SU-DHL-6 (cell line): ENCODE results near the gene PRXL2C.
"Not testable (repeated sequence)": the region's sequence is repeated elsewhere in the genome, so short reads cannot be mapped to it uniquely, and the experiment has no call there.

Experiments used
- H2AFZ ChIP-seq: fragments of 200-600 bp; sonication (generic); 2 replicates; pipeline ENCODE4 v1.6.1; 2014; ENCODE audit warnings: low read depth, mild to moderate bottlenecking, moderate library complexity, mixed read lengths, antibody characterized with exemption, low read length; ENCODE audit not compliant: severe bottlenecking
- H3F3A ChIP-seq: fragments of 200-600 bp; shearing (Covaris generic); 2 replicates; pipeline ENCODE4 v1.6.0; 2016; ENCODE audit warnings: antibody characterized with exemption, mild to moderate bottlenecking; ENCODE audit not compliant: insufficient read depth
- H3K27ac ChIP-seq: fragments of 200-600 bp; sonication (generic); 2 replicates; pipeline ENCODE4 v1.5.1; 2016; ENCODE audit warnings: low read depth, mild to moderate bottlenecking, low read length, moderate library complexity, mixed read lengths
- H3K27me3 ChIP-seq: fragments of 200-600 bp; sonication (generic), shearing (Covaris generic); 2 replicates; pipeline ENCODE4 v1.6.0; 2014; ENCODE audit warnings: mild to moderate bottlenecking, low read length
- H3K36me3 ChIP-seq: fragments of 200-600 bp; sonication (generic); 2 replicates; pipeline ENCODE4 v1.6.1; 2014; ENCODE audit warnings: mild to moderate bottlenecking, low read length, mixed read lengths
- H3K4me2 ChIP-seq: fragments of 300-600, 200-600 bp; shearing (Covaris generic), sonication (generic); 2 replicates; pipeline ENCODE4 v1.6.0; 2014; ENCODE audit warnings: low read length, low read depth, mild to moderate bottlenecking; ENCODE audit not compliant: poor library complexity, severe bottlenecking
- H3K4me3 ChIP-seq: fragments of 200-600 bp; sonication (generic); 2 replicates; pipeline ENCODE4 v1.5.1; 2014; ENCODE audit warnings: antibody characterized with exemption, low read length, mild to moderate bottlenecking, mixed read lengths; ENCODE audit not compliant: insufficient read depth, poor library complexity, severe bottlenecking
- H3K79me2 ChIP-seq: fragments of 200-600 bp; sonication (generic); 2 replicates; pipeline ENCODE4 v1.6.1; 2014; ENCODE audit warnings: mild to moderate bottlenecking, low read length, moderate library complexity; ENCODE audit not compliant: insufficient read depth
- H3K9ac ChIP-seq: fragments of 200-600 bp; sonication (generic); 2 replicates; pipeline ENCODE4 v1.7.0; 2014; ENCODE audit warnings: mild to moderate bottlenecking, low read length
- H3K9me2 ChIP-seq: fragments of 200-600 bp; sonication (generic); replicated peaks from 2 replicates; pipeline ENCODE4 v1.6.1; 2014; ENCODE audit warnings: low read length; ENCODE audit not compliant: insufficient read depth
- H3K9me3 ChIP-seq: fragments of 200-600 bp; sonication (generic); 2 replicates; pipeline ENCODE4 v1.6.1; 2014; ENCODE audit warnings: low read length, mixed read lengths; ENCODE audit not compliant: insufficient read depth
- H4K20me1 ChIP-seq: fragments of 200-600 bp; sonication (generic); 2 replicates; pipeline ENCODE4 v1.6.1; 2014; ENCODE audit warnings: low read depth, mild to moderate bottlenecking, antibody characterized with exemption, low read length, moderate library complexity, mixed read lengths
- EZH2phosphoT487 ChIP-seq: fragments of 200-600 bp; sonication (generic), shearing (Covaris generic); conservative IDR thresholded peaks from 2 replicates; pipeline ENCODE4 v1.6.1; 2018; ENCODE audit warnings: mild to moderate bottlenecking, antibody characterized with exemption, low read length, moderate library complexity, mixed read lengths
- TF ChIP-seq, protein P1 (sequence below): fragments of 200-600 bp; sonication (generic); IDR thresholded peaks from one replicate; pipeline ENCODE4 v1.5.1; 2017; ENCODE audit warnings: antibody characterized with exemption, mild to moderate bottlenecking, low read length, moderate library complexity; ENCODE audit not compliant: insufficient read depth, poor library complexity, severe bottlenecking

Gene PRXL2C

GRCh38 chr9:96638606-96639364, 16.3 kb downstream of the PRXL2C start:
- Histone ChIP-seq H3K9me3 (no peaks in the 10 kb centered on the region), H3K9ac (no peak overlapping the region), H3K27me3 (no peaks in the 10 kb centered on the region), H3K4me2 (no peak overlapping the region), H2AFZ (no peak overlapping the region), H3K36me3 (no peaks in the 10 kb centered on the region), H3F3A (no peaks in the 10 kb centered on the region; the same call in 1 of the 2 replicates), H4K20me1 (no peaks in the 10 kb centered on the region), H3K9me2 (no peaks in the 10 kb centered on the region), H3K27ac (no peak overlapping the region), H3K79me2 (no peaks in the 10 kb centered on the region), H3K4me3 (no peak overlapping the region)
- no peak for TF ChIP-seq EZH2phosphoT487
- TF ChIP-seq, protein P1, sequence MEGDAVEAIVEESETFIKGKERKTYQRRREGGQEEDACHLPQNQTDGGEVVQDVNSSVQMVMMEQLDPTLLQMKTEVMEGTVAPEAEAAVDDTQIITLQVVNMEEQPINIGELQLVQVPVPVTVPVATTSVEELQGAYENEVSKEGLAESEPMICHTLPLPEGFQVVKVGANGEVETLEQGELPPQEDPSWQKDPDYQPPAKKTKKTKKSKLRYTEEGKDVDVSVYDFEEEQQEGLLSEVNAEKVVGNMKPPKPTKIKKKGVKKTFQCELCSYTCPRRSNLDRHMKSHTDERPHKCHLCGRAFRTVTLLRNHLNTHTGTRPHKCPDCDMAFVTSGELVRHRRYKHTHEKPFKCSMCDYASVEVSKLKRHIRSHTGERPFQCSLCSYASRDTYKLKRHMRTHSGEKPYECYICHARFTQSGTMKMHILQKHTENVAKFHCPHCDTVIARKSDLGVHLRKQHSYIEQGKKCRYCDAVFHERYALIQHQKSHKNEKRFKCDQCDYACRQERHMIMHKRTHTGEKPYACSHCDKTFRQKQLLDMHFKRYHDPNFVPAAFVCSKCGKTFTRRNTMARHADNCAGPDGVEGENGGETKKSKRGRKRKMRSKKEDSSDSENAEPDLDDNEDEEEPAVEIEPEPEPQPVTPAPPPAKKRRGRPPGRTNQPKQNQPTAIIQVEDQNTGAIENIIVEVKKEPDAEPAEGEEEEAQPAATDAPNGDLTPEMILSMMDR: no peak

DNA sequence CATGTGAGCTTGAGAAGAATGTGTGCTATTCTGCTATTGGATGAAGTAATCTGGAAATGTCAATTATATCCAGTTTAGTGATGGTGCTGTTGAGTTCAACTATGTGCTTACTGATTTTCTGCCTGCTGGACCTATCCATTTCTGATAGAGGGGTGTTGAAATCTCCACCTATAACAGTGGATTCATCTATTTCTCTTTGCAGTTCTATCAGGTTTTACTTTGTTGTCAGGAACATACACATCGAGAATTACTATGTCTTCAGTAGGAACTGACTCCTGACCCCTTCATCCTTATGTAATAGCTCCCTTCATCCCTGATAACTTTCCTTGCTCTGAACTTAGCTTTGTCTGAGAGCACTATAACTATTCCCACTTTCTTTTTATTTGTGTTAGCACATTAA, 18.7 kb downstream of the PRXL2C start:
- H4K20me1 ChIP-seq: no peaks in the 10 kb centered on the region
- H3K4me2 ChIP-seq: no peak overlapping the region
- TF ChIP-seq EZH2phosphoT487: no peak
- TF ChIP-seq, protein P1: no peak
- H3K9me3 ChIP-seq: no peaks in the 10 kb centered on the region
- H3K36me3 ChIP-seq: no peaks in the 10 kb centered on the region
- no peaks in the 10 kb centered on the region for H3K79me2 ChIP-seq
- no peak overlapping the region for H3K27ac ChIP-seq
- H3F3A ChIP-seq: no peaks in the 10 kb centered on the region
- H3K4me3 ChIP-seq: no peak overlapping the region
- H2AFZ ChIP-seq: no peak overlapping the region
- no peak overlapping the region for H3K9ac ChIP-seq
- H3K9me2 ChIP-seq: no peaks in the 10 kb centered on the region
- H3K27me3 ChIP-seq: no peaks in the 10 kb centered on the region

GRCh38 chr9:96633579-96633978, 21.5 kb downstream of the PRXL2C start:
- H3F3A ChIP-seq, H3K9me2 ChIP-seq, H3K4me2 ChIP-seq, H2AFZ ChIP-seq, H3K79me2 ChIP-seq, H3K9me3 ChIP-seq, H3K9ac ChIP-seq, H3K27me3 ChIP-seq, H3K27ac ChIP-seq, H3K36me3 ChIP-seq, H3K4me3 ChIP-seq, H4K20me1 ChIP-seq: not testable (repeated sequence)

DNA sequence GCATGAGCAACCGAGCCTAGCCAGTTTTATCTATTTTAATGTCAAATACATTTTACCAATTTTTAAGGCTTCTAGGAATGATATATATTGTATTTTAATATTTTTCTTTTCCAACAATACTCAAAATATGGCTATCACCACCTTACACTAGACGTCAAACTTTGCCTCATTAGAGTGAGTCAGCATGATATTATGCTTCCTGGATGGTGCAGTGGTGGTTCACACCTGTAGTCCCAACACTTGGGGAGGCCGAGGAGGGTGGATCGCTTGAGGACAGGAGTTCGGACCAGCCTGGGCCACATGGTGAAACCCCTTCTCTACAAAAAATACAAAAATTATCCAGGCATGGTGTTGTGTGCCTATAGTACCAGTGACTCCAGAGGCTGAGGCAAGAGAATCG, 28.2 kb downstream of the PRXL2C start:
- no peaks in the 10 kb centered on the region for H3F3A ChIP-seq
- TF ChIP-seq, protein P1: no peak
- TF ChIP-seq EZH2phosphoT487: no peak
- no peaks in the 10 kb centered on the region for H3K9me2 ChIP-seq
- no peak overlapping the region for H3K4me3 ChIP-seq
- no peak overlapping the region for H3K4me2 ChIP-seq
- no peaks in the 10 kb centered on the region for H3K79me2 ChIP-seq
- no peaks in the 10 kb centered on the region for H3K36me3 ChIP-seq
- no peak overlapping the region for H2AFZ ChIP-seq
- no peaks in the 10 kb centered on the region for H4K20me1 ChIP-seq
- no peak overlapping the region for H3K27ac ChIP-seq
- no peak overlapping the region for H3K9ac ChIP-seq
- no peaks in the 10 kb centered on the region for H3K9me3 ChIP-seq
- no peaks in the 10 kb centered on the region for H3K27me3 ChIP-seq
